ENCODE measurements around the gene GLB1L3.
A peak's percentile ranks its signal among the peaks of the same experiment; 100 is the strongest.
"Not testable (repeated sequence)": the region's sequence is repeated elsewhere in the genome, so short reads cannot be mapped to it uniquely, and the experiment has no call there.

GLB1L3 gene

GRCh38 chr11:134344497-134345236 is 68.5 kb downstream of the GLB1L3 start:
- not testable (repeated sequence) for DNase-seq (ENCODE audit: low read depth)

GRCh38 chr11:134345237-134345550 is 69.0 kb downstream of the GLB1L3 start:
- no peak for DNase-seq (ENCODE audit: low read depth)

- no peak for DNase-seq (ENCODE audit: low read depth)
Observed at GRCh38 chr11:134346101-134346975, 70.2 kb downstream of the GLB1L3 start.

- DNase-seq (ENCODE audit: low read depth): no peak
Observed at GRCh38 chr11:134346976-134347350, 70.8 kb downstream of the GLB1L3 start.

- no peak for DNase-seq (ENCODE audit: low read depth)
Observed at GRCh38 chr11:134347441-134347840, 71.3 kb downstream of the GLB1L3 start.

GRCh38 chr11:134349109-134349801 is 73.1 kb downstream of the GLB1L3 start:
- no peak for DNase-seq (ENCODE audit: low read depth)

- no peak for DNase-seq (ENCODE audit: low read depth)
Observed at GRCh38 chr11:134349802-134350355, 73.7 kb downstream of the GLB1L3 start.

GRCh38 chr11:134350381-134350780 is 74.2 kb downstream of the GLB1L3 start:
- DNase-seq (ENCODE audit: low read depth): no peak

- no peak for DNase-seq (ENCODE audit: low read depth)
Observed at GRCh38 chr11:134352111-134352510, 75.9 kb downstream of the GLB1L3 start.

GRCh38 chr11:134355136-134355535 is 79.0 kb downstream of the GLB1L3 start:
- no peak for DNase-seq (ENCODE audit: low read depth)

- DNase-seq (ENCODE audit: low read depth): no peak
Observed at GRCh38 chr11:134355656-134356055, 79.5 kb downstream of the GLB1L3 start.

GRCh38 chr11:134356656-134357544 is 80.7 kb downstream of the GLB1L3 start:
- DNase-seq (ENCODE audit: low read depth): no peak

- DNase-seq (ENCODE audit: low read depth): no peak
Observed at GRCh38 chr11:134357545-134357839, 81.3 kb downstream of the GLB1L3 start.

GRCh38 chr11:134358165-134358855 is 82.1 kb downstream of the GLB1L3 start:
- no peak for DNase-seq (ENCODE audit: low read depth)

GRCh38 chr11:134358856-134359490 is 82.8 kb downstream of the GLB1L3 start:
- no peak for DNase-seq (ENCODE audit: low read depth)

GRCh38 chr11:134359646-134360045 is 83.5 kb downstream of the GLB1L3 start:
- no peak for DNase-seq (ENCODE audit: low read depth)

- DNase-seq (ENCODE audit: low read depth): peak; percentile 43
Observed at GRCh38 chr11:134360050-134360835, 84.1 kb downstream of the GLB1L3 start.

- DNase-seq (ENCODE audit: low read depth): no peak
Observed at GRCh38 chr11:134361661-134362060, 85.5 kb downstream of the GLB1L3 start.

GRCh38 chr11:134362192-134362901 is 86.2 kb downstream of the GLB1L3 start:
- DNase-seq (ENCODE audit: low read depth): no peak

Measured in stimulated activated CD8-positive, alpha-beta memory T cell treated with anti-CD3 and anti-CD28 coated beads, Interleukin-15, amount 100 ng/mL, for 1 hour (primary cell).